Inflammatory macrophage (primary cell): ENCODE data around the gene PASD1.
"Not testable (repeated sequence)": the region's sequence is repeated elsewhere in the genome, so short reads cannot be mapped to it uniquely, and the experiment has no call there.

Source experiments
- DNase-seq, 2 donors: peaks; one replicate each; pipeline ENCODE4 v3.0.0-alpha.2; 2020 to 2022

Gene PASD1

DNA sequence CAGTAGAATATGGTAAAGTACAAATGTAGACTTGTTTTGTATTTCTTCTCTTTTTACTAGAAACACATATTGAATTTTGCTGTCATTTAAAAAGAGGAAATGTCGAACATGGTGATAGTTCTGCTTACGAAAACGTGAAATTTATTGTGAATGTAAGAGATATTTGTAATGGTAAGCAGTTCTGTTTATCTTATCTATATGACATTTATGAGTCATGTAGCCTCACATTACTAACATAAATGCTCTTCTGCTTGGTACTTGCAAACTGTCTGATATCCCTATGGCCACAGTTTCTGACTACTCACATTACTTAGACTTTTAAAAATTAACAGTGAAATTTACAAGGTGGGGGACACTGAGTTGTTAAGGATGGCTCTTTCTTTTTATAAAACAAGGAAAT, 57.9 kb downstream of the PASD1 start:
- DNase-seq, result peak in 1 of 2 donors; percentile 6

GRCh38 chrX:151624677-151625076, 61.2 kb downstream of the PASD1 start:
- DNase-seq, result peak in 1 of 2 donors; percentile 2

DNA sequence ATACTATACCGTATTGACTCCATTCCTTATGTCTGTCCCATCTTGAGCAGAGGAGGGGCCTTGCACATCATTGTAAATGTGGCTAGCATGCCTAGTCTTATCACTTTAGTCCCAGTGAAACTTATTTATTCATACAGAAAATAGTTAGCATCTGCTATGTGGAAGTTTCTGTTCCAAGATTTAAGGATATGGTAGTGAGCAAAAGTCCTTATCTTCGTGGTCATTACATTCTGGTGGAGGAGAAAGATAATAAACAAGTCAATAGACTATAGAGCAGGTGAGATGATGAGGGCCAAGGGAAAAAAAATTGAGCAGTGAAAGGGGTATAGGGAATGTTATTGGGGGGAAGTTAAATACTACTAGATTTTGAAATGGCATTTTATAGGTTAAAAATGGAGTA, 68.3 kb downstream of the PASD1 start:
- DNase-seq, result no peak

- no peak for DNase-seq
Measured at GRCh38 chrX:151633157-151633556, 69.7 kb downstream of the PASD1 start.

- DNase-seq, result no peak
Measured at GRCh38 chrX:151634937-151635336, 71.5 kb downstream of the PASD1 start.

DNA sequence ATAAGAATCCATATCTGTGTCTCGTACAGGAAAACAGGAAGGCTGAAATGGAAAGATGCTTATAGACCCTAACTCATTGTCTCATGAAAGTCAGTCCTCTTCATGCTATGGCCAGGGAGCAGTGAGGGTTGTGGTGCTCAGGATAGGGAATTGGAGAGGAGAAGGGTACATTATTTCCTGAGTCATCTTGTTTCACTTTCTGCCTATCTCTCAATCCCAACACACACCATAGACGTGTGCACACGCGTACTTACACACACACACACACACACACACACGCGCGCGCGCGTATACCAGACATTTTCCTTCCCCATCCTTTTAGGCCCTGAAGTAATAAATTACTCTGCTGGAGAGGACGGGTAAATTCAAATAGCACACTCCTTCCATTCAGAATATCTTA, 78.1 kb downstream of the PASD1 start:
- no peak for DNase-seq

- DNase-seq, result no peak
Measured at GRCh38 chrX:151675121-151675746, 111.8 kb downstream of the PASD1 start.

DNA sequence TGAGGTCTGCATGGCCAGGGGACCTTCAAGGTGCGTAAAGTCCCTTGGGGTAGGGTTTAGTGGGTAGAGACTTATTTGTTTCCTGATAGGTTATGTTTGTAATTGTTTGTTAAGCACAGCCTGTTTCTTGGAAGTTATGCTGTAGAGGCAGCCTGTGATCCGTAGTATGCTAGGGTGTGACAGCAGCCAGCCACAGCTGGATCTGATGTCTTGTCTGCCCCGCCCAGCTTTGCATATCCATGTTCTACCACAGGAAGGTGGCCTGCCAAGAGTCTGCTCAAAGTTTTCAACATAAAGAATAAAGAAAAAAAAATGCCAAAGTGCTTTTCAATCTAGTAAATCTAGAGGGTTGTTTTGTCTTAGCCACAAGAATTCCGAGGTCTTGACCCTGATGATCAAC, 112.7 kb downstream of the PASD1 start:
- no peak for DNase-seq

GRCh38 chrX:151679798-151680402, 116.4 kb downstream of the PASD1 start:
- no peak for DNase-seq

- DNase-seq, result peak; percentile 29 to 37
Measured at GRCh38 chrX:151680805-151681204, 117.3 kb downstream of the PASD1 start.

GRCh38 chrX:151687635-151688034, 124.2 kb downstream of the PASD1 start:
- DNase-seq, result no peak

- DNase-seq, result no peak
Measured at GRCh38 chrX:151688695-151689094, 125.2 kb downstream of the PASD1 start.

DNA sequence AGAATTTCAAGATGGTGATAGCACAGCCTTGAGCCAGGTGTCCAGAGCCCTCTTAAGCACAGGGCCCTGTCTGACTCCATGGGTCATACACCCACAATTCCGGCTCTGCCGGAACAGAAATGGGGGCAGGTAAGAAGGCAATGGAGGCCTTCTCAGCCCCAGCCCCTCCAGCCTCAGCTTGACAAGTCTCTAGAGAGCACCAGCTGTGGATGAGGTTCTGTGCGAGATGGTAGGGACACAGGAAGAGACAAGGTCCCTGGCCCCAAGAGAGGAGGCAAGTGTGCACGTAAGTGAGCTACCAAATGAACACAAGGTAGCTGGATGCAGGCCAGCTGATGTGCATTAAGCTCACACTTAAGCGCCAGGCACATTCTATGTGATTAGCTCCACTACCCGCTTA, 129.3 kb downstream of the PASD1 start:
- DNase-seq, result no peak

DNA sequence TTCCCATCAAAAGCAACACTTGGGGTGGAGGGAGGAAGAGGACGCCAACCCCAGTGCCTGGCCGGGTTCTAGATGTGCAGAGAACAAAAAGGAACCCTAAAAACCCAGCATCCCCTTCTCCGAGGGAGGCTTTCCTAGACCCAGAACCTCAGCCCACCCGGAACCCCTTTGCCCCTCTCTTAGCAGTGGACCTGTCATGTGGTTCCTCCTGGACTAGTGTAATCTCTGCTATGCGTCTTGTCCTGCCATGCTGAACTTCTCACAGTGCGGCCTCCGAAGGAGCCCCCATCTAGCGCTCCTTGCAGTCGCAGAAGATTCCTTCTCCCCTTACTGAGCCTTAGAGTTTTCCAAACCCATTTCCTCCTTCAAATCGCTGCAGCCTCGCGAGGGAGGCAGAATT, 130.6 kb downstream of the PASD1 start:
- no peak for DNase-seq

DNA sequence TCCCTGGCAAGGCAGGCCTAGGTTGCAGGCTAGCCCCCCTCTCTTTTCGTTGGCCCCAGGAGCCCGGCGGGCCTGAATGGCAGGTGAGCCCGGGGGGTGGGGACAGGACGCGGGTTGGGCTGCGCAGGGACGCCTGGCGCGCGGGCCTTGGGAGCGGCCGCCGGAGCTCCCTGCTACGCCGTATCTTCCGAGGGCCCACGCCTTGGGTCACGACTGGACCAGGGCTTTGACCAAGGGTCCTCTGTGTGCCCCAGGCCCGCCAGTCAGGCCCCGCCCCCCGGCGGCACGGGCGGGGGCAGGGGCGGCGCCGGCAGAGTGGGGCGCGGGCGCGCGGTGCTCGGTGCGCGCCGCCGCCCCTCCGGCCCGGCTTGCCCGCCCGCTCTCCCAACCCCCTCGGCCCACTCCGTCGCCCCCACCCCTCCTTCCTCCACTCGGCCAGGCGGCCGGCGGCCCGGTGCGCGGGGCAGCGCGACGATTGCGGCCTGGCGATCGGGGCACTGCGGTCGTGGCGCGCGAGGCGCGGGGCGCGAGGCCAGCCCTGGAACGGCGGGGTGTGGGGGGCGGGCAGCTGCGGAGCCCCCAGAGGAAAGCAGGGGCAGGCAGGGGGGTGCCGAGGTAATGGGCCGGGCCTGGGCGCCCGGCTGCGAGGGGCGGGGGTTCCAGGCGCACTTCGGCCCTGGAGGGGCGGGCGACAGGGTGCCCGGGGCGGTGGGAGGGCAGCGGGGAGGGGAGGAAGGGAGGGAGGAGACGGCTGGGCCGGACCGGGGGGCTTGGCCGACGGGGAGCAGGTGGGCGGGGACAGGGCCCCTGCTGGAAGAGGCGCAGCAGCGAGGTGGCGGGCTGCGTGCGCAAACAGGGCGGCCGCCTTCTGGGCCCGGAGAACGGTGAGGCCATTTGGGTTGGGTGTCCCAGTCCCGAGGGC, 131.4 kb downstream of the PASD1 start, which contains the start of gene PRRG3:
Gene PRRG3 (plus strand): TSS at position 798 of the 922 bp plus-strand sequence. CDS start 3,357 bp downstream, outside the sequence.
- DNase-seq, result no peak

GRCh38 chrX:151695583-151696340, 132.3 kb downstream of the PASD1 start:
- no peak for DNase-seq

DNA sequence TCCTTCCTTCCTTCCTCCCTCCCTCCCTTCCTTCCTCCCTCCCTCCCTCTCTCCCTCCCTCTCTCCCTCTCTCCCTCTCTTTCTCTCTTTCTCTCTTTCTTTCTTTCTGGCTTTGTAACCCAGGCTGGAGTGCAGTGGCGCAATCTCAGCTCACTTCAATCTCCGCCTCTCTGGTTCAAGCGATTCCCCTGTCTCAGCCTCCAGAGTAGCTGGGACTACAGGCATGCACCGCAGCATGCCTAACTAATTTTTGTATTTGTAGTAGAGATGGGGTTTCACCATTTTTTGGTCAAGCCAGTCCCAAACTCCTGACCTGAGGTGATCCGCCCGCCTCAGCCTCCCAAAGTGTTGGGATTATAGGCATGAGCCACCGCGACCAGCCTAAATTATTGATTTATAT, 133.6 kb downstream of the PASD1 start:
- not testable (repeated sequence) for DNase-seq

DNA sequence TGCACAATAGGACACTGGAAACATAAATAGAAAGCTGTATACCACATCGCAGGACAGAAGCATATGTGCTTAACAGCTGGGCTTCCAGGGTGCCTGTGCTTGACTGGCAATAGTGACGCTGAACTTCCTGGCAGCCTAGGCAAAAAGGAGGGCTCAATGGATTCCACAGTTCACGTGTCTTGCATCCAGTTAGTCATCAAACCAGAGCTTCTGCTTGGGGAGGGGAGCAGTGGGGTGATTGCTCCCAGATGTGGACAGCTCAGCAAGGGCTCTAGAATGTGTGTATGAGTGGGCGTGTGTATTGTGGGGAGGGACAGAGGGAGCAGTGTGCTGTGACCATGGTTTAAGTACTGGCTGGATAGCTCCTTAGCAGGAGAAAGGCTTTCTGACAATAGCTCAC, 134.0 kb downstream of the PASD1 start:
- DNase-seq, result no peak

- no peak for DNase-seq
Measured at GRCh38 chrX:151698485-151698884, 135.0 kb downstream of the PASD1 start.

- no peak for DNase-seq
Measured at GRCh38 chrX:151699746-151700145, 136.3 kb downstream of the PASD1 start.

DNA sequence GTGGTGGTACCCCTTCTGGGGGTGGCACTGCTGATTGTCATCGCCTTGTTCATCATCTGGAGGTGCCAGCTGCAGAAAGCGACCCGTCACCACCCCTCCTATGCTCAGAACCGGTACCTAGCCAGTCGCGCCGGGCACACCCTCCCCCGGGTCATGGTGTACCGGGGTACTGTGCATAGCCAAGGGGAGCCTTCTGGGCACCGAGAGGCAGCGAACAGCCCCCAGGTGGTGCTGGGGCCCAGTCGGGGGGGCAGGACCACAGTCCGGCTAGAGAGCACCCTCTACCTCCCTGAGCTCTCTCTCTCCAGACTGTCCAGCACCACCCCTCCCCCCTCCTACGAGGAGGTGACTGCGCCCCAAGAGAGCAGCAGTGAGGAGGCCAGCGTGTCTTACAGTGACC, 137.1 kb downstream of the PASD1 start:
- no peak for DNase-seq

DNA sequence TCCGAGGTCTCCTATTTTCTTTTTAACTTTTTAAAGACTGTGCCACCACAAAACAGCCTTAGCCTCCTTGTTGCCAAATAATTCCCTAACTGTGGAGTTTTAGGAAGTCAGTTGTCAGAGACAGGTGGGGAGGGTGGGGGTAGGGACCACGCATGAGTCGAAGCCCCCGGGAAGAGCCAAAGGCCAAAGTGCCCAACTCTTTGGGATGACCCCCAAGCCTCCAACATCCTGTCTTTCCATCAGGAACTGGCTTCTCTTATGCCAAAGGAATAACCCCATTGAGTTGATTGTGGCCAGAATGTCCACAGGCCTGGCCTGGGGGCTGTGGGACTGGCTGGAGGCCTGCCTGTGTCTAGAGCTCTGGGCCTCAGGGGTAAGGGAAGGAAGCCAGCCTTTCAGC, 137.6 kb downstream of the PASD1 start:
- DNase-seq, result no peak

- no peak for DNase-seq
Measured at GRCh38 chrX:151701531-151701930, 138.1 kb downstream of the PASD1 start.
